Measurements from ENCODE around the gene STAG2. TPM values are rescaled to one million over a fixed set of nuclear protein-coding genes. Genes with fewer than 3 reads are reported as not detected.

The STAG2 gene
- total RNA-seq, 1 experiment from 2014 or later = 66.3 TPM

DNA sequence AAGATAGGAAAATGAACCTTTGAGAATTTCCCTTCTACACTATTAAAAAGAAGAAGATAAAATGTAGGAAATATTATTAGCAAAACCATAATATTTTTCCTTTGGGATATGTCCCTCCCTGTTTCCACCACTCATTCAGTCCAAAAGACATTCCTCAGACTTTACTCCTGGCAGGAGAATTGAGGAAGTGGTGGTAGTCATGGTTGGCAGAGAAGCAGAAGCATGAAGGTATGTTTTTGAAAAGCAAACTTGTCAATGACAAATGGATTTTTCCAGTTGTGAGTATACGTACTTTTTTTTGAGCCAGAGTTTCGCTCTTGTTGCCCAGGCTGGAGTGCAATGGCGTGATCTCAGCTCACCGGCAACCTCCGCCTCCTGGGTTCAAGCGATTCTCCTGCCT lies 13.7 kb downstream of the STAG2 start:
- no peak for ATAC-seq
- no peaks in the 10 kb centered on the region for H3K9me3 ChIP-seq (ENCODE audit: control insufficient read depth in 1 of 2, insufficient read depth in 1 of 2, low read depth in 1 of 2, low read length in 2 of 2)
- H3K9ac ChIP-seq (ENCODE audit: low read length) = no peak overlapping the region
- H3K27me3 ChIP-seq (ENCODE audit: insufficient read depth, low read length) = no peaks in the 10 kb centered on the region
- H3K27ac ChIP-seq (ENCODE audit: low read depth, low read length) = no peak overlapping the region
- no peak overlapping the region for H3K4me2 ChIP-seq (ENCODE audit: low read length)
- H3K36me3 ChIP-seq (ENCODE audit: control insufficient read depth in 1 of 2, insufficient read depth in 2 of 2, low read length in 2 of 2) = no peaks in the 10 kb centered on the region
- intact Hi-C loops (cut with micrococcal nuclease) = no loop called here
- CTCF ChIA-PET = no interaction called here
- RAD21 ChIA-PET (ENCODE audit: low non-redundant PET in 1 of 2, low total read pairs in 2 of 2, uncharacterized antibody in 2 of 2, unreplicated experiment in 2 of 2) = no interaction called here
- BruUV-seq (replicated peaks) = no TSS peak
- H3K79me2 ChIP-seq (ENCODE audit: insufficient read depth, low read length) = peaks cover 90% of the 10 kb centered on the region
- TF ChIP-seq, protein P1, sequence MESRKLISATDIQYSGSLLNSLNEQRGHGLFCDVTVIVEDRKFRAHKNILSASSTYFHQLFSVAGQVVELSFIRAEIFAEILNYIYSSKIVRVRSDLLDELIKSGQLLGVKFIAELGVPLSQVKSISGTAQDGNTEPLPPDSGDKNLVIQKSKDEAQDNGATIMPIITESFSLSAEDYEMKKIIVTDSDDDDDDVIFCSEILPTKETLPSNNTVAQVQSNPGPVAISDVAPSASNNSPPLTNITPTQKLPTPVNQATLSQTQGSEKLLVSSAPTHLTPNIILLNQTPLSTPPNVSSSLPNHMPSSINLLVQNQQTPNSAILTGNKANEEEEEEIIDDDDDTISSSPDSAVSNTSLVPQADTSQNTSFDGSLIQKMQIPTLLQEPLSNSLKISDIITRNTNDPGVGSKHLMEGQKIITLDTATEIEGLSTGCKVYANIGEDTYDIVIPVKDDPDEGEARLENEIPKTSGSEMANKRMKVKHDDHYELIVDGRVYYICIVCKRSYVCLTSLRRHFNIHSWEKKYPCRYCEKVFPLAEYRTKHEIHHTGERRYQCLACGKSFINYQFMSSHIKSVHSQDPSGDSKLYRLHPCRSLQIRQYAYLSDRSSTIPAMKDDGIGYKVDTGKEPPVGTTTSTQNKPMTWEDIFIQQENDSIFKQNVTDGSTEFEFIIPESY (IDR thresholded peaks at IDR 0.05; ENCODE audit: extremely low read depth, insufficient replicate concordance, low read length) = no peak
- TF ChIP-seq EGR1 (IDR thresholded peaks at IDR 0.05; ENCODE audit: low read depth) (no peak), EZH2phosphoT487 (IDR thresholded peaks at IDR 0.05; ENCODE audit: borderline replicate concordance) (no peak), CBX3 (IDR thresholded peaks at IDR 0.05; ENCODE audit: low read depth) (no peak)
- no peak overlapping the region for H2AFZ ChIP-seq (ENCODE audit: low read depth, low read length, poor library complexity, severe bottlenecking)
- POLR2A ChIA-PET = no interaction called here
- H3K4me1 ChIP-seq (ENCODE audit: control insufficient read depth in 1 of 2, insufficient read depth in 2 of 2, low read length in 2 of 2) = peaks cover 3 to 7% of the 10 kb centered on the region in 2 experiments; a peak in 3 of 4 replicates
- DNase-seq (ENCODE audit: low read depth, low spot score) = no peak
- no peaks in the 10 kb centered on the region for H4K20me1 ChIP-seq (ENCODE audit: insufficient read depth)
- no peaks in the 10 kb centered on the region for H3K9me2 ChIP-seq (ENCODE audit: insufficient read depth)
- no peak overlapping the region for H3K4me3 ChIP-seq (replicated peaks in 1 of 2; ENCODE audit: low read depth in 1 of 2, low read length in 2 of 2)

DNA sequence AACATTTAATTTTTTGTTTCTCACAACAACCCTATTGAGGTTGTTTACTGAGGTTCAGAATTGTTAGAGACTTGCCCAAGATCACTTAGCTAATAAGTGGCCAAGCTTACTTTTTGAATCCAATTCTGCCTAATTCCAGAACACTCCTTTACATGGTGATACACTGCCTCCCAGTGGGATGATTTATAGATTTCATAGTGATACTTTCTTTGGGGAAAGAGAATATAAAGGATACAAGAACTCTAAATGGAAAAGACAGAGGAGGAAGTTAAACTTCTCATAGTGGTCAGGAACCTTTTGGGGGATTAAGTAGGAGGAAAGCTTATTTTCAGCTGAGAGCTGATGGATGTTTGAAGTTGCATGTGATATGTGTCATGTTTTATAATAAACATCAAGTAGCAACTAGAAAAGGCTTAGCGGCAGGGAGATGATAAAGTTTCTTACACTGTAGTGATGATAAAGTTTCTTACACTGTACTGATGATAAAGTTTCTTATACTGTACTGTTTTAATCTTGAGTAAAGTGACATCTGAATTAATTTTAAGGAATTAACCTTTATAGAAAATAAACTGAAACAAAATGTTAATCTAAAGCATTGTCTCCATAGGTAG lies 15.3 kb downstream of the STAG2 start:
- Histone ChIP-seq H3K36me3 (ENCODE audit: control insufficient read depth in 1 of 2, insufficient read depth in 2 of 2, low read length in 2 of 2) (no peaks in the 10 kb centered on the region), H3K9me2 (ENCODE audit: insufficient read depth) (no peaks in the 10 kb centered on the region), H3K9me3 (ENCODE audit: control insufficient read depth in 1 of 2, insufficient read depth in 1 of 2, low read depth in 1 of 2, low read length in 2 of 2) (no peaks in the 10 kb centered on the region), H4K20me1 (ENCODE audit: insufficient read depth) (no peaks in the 10 kb centered on the region), H3K27ac (ENCODE audit: low read depth, low read length) (no peak overlapping the region), H2AFZ (ENCODE audit: low read depth, low read length, poor library complexity, severe bottlenecking) (no peak overlapping the region), H3K4me1 (ENCODE audit: control insufficient read depth in 1 of 2, insufficient read depth in 2 of 2, low read length in 2 of 2) (peaks cover 0 to 3% of the 10 kb centered on the region in 2 experiments; a peak in 1 of 4 replicates), H3K79me2 (ENCODE audit: insufficient read depth, low read length) (peaks cover 90% of the 10 kb centered on the region), H3K9ac (ENCODE audit: low read length) (no peak overlapping the region), H3K4me2 (ENCODE audit: low read length) (no peak overlapping the region), H3K4me3 (replicated peaks in 1 of 2; ENCODE audit: low read depth in 1 of 2, low read length in 2 of 2) (no peak overlapping the region), H3K27me3 (ENCODE audit: insufficient read depth, low read length) (no peaks in the 10 kb centered on the region)
- DNase-seq (ENCODE audit: low read depth, low spot score) = no peak
- peak; percentile 59 for ATAC-seq
- no TSS peak for BruUV-seq (replicated peaks)
- ChIA-PET POLR2A (no interaction called here), RAD21 (ENCODE audit: low non-redundant PET in 1 of 2, low total read pairs in 2 of 2, uncharacterized antibody in 2 of 2, unreplicated experiment in 2 of 2) (interaction anchor here (0.9 to 1.0 kb wide), 2 partner anchors 141 to 143 kb away, joined by 4 to 8 read pairs; no protein-coding TSS in a partner anchor), CTCF (interaction anchor here (0.5 to 2.4 kb wide), 9 partner anchors 14 to 199 kb away, joined by 3 to 56 read pairs (median 5); partner anchors contain the start of gene STAG2)
- TF ChIP-seq YY1 (IDR thresholded peaks at IDR 0.05; ENCODE audit: extremely low read depth, insufficient replicate concordance, low read depth, low read length) (no peak), RAD21 (IDR thresholded peaks at IDR 0.05; ENCODE audit: low read depth) (peak; percentile 73)
- TF ChIP-seq, protein P2, sequence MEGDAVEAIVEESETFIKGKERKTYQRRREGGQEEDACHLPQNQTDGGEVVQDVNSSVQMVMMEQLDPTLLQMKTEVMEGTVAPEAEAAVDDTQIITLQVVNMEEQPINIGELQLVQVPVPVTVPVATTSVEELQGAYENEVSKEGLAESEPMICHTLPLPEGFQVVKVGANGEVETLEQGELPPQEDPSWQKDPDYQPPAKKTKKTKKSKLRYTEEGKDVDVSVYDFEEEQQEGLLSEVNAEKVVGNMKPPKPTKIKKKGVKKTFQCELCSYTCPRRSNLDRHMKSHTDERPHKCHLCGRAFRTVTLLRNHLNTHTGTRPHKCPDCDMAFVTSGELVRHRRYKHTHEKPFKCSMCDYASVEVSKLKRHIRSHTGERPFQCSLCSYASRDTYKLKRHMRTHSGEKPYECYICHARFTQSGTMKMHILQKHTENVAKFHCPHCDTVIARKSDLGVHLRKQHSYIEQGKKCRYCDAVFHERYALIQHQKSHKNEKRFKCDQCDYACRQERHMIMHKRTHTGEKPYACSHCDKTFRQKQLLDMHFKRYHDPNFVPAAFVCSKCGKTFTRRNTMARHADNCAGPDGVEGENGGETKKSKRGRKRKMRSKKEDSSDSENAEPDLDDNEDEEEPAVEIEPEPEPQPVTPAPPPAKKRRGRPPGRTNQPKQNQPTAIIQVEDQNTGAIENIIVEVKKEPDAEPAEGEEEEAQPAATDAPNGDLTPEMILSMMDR (IDR thresholded peaks at IDR 0.05 in 2 of 3, conservative IDR thresholded peaks at IDR 0.05 in 1 of 3; ENCODE audit: borderline replicate concordance in 1 of 3, insufficient read depth in 1 of 3, low read depth in 2 of 3, low read length in 2 of 3) = peak; percentile 10 to 83 (median 42); a peak in 3 of 6 replicates
- intact Hi-C loops (cut with micrococcal nuclease) = loop anchor here (1.0 kb wide), 1 partner anchor 144 kb away; no protein-coding TSS in a partner anchor

All from HCT116 (cell line).